HG03565 (cell line): ENCODE data around the gene RARRES2.

Experiments
- ATAC-seq: cut with Tn5 transposase; IDR thresholded peaks from one replicate; pipeline ENCODE4 v1.9.1; 2021; ENCODE audit warnings: mild to moderate bottlenecking, moderate library complexity; ENCODE audit not compliant: unreplicated experiment

The RARRES2 gene

DNA sequence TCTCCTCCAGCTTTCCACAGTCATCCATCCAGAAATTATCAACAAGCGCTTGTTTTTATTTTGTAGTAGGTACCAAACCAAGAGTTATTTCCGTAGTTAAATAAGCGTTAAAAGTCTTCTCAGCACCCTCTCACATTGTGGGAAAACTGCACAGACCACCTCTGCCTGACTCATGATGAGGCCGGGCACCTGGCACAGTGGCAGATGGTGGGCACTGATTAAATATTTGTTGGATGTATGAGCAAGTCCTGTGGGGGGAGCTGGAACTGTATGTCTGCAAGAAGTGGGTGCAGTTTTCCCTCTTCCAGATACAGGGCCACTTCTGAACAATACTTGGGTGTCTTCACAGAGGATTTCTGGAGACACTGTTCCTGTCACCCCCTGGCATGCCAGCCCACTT, 21.9 kb upstream of the RARRES2 start:
- no peak for ATAC-seq

DNA sequence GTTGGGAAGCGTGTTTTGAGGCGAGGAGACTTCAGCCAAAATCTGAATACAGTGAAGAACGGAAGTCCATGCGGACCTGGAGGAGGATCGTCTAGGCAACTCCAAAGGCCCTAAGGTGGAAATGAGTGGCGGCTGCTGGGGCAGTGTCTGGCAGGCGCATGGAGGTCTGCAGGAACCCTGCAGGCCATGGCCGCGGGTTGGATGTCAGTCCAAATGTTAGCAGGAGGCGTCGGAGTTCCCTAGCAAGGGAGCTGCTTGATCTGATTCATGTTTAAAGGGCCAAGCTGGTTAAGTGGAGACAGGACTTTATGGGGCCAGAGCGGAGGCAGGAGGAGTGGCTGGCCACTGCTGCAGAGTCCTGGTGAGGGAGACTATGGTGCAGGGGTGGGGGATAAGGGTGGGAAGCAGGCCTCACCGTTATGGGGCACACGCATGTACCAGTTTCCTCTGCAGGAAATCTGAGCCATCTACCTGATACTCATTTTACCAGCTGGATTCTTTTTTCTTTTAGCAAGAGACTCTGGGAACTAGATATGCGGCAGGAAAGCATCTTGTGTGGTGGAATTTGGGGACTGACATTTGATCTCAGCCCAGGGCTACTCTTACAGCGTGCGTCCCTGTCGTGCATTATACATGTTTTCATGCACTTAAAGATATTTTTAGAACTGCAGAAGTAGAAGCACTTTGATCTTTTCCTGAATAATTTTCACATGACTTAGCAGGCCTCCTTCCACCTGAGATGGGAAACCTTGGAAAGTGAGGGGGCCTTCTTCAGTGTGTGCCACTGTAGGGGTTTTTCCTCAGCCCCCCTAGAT, 20.6 kb upstream of the RARRES2 start:
- no peak for ATAC-seq

DNA sequence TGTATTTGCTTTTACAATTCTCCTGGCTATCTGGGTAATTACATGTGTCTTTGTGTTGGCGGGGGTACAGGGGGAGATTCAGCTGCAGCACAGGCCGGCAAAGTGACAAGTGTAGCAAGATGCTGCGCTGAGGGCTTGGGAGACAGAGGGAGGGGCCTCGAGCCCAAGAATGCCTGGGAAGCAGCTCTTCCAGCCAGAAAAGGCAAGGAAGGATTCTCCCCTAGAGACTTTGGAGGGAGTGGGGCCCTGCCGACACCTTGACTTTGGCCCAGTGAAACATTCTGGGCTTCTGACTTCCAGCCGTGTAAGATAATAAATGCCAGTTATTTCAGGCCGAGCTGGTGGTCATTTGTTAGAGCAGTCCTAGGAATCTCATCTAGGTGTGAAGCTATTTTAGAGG, 20.0 kb upstream of the RARRES2 start:
- no peak for ATAC-seq

DNA sequence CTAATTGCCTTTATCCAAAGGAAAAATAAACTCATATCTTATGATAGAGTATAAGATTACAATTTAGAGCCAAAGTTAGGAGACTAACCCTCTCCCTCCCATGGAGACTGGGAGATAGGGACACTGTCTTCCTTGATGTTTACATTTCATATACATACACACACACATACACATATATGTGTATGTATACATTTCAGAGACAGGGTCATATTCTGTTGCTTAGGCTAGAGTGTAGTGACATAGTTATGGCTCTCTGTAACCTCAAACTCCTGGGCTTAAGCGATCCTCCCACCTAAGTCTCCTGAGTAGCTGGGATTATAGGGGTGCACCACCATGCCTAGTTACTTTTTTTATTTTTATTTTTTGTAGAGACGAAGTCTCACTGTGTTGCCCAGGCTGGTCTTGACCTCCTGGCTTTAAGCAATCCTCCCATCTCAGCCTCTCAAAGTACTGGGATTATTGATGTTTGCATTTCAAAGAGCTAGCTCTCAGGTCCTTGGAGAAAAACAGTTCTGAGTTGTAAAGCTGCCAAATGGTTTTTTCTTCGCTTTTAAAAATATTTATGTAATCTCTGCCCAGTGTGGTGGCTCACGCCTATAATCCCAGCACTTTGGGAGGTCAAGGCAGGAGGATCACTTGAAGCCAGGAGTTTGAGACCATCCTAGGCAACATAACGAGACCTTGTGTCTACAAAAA, 19.1 kb upstream of the RARRES2 start:
- no peak for ATAC-seq

DNA sequence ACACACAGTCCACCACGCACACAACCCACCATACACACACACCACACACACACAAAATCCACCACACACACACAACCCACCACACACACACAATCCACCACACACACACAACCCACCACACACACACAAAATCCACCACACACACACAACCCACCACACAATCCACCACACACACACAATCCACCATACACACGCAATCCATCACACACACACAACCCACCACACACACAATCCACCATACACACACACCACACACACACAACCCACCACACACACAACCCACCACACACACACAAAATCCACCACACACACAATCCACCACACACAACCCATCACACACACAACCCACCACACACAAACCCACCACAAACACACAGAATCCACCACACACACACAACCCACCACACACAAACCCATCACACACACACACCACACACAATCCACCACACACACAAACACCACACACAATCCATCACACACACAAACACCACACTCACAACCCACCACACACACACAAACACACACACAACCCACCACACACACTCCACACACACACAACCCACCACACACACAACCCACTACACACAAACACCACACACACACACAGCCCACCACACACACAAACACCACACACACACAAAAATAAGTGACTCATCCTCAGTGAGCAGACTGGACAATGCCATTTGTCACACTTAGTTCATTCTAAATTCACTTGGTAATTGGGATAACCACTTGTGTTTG, 18.4 kb upstream of the RARRES2 start:
- ATAC-seq, result no peak

DNA sequence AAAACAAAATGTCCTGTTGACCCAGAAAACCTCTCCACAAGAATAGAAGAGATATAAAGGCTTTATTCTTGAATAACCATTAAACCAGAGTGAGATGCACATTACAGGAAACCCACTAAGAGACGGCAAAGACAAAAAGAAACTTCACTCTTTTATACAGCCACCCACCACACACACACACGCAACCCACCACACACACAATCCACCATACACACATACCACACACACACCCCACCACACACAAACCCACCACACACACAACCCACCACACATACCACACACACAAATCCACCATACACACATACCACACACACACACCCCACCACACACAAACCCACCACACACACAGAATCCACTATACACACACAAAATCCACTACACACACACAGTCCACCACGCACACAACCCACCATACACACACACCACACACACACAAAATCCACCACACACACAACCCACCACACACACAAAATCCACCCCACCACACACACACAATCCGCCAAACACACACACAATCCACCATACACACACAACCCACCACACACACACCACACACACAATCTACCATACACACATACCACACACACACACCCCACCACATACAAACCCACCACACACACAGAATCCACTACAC, 17.7 kb upstream of the RARRES2 start:
- ATAC-seq, result no peak

DNA sequence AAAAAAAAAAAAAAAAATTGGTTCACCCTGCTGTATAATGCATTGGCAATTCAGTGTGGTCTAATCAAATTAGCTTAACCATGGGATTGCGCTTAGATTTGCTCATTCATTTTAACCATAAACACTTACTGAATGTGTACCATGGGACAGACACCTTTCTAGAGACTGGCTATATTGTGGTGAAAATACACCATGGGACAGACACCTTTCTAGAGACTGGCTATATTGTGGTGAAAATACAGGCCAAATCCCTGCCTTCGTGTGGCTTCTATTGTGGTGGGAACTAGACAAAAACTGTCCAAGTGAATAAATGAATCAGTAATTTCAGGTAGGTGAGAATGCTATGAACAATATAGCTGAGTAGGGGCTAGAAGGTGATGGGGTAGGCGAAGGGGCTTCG, 17.0 kb upstream of the RARRES2 start:
- no peak for ATAC-seq

DNA sequence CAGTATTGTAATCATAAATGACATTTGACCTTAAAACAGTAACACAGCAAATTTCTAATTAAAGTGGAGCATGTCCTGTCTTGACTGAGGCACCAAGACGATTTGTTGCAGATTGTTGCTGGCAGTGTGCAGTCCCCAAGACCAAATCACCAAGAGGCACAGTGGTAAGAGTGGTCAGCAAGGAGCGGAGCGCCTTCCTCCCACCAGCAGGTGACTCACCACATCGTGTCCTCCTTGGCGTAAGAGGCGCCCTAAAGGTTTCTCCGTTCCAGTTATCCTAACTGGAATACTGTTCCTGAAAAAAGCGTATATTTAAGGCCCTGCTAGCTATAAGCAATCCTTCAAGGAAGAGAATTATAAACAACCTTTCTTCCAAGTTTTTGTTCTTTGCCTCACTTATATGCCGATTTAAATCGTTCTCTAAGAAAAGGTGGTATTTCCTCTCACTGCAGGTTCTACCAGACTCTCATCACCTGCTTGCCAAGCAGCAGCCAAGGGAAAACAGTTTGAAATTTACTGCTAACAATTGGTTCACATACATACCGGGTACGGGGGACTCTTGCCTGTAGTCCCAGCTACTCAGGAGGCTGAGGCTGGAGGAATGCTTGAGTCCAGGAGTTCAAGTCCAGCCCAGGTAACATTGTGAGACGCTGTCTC, 16.5 kb upstream of the RARRES2 start:
- ATAC-seq, result no peak

DNA sequence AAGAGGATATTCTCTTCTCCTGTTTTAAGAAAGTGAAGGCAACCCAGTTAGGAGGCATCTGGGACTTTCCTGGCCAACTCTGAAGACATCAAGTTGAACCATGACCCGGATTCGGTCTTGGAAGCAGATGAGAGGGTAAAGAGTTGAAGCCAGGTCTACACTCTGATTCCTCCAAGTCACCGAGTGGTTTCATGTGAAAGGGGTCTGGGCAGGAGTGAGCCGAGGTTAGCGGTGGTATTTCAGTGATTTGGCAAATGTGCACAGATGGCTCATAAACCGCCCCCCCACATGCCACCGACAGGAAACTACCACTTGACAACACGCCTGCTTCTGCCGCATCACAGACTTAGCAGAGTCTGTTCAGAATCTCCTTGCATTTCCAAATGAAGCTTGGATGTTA, 15.8 kb upstream of the RARRES2 start:
- no peak for ATAC-seq

DNA sequence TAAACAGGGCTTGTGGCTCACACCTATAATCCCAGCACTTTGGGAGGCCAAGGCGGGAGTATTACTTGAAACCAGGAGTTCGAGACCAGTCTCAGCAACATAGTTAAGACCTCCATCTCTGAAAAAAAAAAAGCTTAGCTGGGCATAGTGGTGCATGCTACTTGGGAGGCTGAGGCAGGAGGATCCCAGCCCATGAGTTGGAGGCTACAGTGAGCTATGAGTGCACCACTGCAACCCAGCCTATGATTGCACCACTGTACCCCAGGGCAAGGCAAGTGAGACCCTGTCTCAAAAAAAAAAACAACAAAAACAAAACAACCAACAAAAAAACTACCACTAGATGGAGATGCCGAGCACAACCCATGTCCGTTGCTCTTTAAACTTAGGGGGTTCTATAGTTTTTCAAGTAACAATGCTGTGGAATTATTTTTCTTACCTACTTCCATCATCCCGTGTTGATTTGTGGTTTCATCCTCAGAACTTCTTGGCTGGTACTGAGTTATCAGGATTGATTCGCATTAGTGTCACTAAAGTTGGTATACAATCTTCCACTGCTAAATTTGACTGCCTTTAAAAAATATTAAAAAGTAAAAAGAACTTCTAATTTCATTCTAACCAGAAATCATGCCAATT, 15.0 kb upstream of the RARRES2 start:
- no peak for ATAC-seq

DNA sequence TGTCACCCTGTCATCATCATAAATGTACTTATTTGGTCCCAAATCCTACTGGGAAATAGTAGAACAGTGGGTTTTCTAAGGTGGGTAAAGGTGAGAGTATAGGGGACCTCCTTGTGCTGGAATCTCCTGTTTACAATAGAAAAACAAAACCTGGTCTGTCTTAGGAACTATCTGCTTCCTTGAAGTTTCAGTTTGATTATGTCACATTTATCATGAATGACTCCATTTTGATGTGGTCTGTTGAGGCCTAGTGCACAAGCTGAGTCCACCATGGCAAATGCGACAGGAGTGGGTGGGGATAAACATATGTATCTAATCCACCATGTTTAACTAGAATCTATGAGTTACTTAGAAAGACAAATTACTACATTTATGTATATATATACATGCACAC, 14.2 kb upstream of the RARRES2 start:
- no peak for ATAC-seq

DNA sequence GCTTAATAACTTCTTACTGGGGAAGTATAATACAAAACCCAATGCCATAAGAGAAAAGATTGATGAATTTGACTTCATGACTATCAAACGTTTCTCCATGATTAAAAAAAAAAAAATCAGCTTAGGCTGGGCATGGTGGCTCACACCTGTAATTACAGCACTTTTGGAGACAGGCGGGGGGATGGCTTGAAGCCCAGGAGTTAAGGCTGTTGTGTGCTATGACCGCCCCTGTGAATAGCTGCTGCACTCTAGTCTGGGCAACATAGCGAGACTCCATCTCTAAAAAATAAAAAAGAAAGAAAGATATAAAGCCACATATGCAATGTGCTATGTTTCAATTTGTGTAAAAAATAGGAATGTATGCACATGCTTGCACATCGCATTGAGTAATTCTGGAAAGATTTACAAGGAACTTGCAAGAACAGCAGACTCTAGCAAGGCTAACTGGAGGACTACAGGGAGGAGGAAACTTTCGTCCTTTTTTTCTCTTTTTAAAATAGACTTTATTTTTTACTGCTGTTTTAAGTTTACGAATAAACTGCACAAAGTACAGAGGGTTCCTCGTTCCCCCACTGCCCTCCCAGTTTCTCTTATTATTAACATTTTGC, 10.3 kb upstream of the RARRES2 start:
- ATAC-seq, result no peak

DNA sequence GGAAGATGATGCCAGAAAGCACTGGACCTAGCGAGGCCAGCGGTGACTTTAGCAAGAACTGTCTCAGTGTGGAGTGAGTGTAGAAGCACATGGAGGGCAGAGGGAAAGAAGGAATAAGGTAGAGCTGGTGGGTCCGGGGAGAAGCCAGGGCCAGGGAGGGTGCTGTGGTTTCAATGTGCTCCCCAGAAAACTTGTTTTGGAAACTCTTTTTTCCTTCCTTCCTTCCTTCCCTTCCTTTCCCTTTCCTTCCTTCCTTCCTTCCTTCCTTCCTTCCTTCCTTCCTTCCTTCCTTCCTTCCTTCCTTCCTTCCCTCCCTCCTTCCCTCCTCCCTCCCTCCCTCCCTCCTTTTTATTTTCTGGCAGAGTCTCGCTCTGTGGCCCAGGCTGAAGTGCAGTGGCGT, 5.5 kb upstream of the RARRES2 start:
- ATAC-seq, result no peak

DNA sequence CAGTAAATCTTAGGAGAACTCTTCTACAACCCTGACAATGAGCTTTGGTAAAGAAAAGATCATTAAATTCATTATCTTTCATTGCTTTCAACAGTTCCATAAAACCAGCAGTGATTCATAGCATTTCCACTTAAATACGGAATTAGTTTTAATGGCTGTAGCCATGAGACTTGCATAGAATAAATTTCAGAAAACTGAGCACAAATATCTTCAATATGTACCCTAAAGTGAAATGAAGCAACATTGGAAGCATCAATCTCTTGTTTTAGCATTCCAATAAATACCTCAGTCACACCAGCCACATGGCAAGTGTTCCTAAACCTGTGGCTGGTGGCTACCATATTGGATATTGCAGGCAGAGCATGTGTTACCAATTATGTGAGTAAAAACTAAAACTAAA, 3.6 kb upstream of the RARRES2 start:
- ATAC-seq, result no peak

DNA sequence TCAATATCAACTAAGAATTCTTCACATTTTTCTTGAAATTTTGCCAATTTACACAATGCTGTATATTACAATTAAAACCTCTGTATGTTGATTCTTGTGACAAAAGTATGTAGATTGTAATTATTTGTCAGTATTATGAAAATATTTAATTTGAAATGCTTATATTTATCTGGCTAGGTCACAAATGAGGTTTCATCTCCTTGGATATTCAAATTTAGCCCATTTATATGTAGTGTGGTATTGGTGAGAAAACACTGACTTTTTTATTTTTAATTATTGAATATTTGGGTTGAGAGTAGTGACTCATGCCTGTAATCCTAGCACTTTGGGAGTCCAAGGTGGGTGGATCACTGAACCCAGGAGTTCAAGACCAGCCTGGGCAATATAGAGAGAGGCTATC, 2.9 kb upstream of the RARRES2 start:
- no peak for ATAC-seq

DNA sequence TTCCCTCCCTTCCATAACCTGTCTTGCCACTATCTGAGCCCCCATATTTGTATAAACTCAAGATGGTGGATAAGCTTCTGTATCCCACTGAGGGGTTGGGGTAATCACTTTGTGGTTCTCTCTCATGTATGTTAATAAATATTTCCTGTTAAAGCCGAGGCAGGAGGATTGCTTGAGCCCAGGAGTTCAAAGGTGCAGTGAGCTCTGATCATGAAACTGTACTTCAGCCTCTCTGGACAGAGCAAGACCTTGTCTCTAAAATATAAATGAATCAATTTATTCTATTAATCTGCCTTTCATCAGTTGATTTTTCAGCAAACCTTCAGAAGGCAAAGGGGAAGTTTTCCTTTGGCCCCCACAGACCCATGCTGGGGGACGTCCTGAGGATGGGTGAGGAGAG, 1.8 kb upstream of the RARRES2 start:
- no peak for ATAC-seq

DNA sequence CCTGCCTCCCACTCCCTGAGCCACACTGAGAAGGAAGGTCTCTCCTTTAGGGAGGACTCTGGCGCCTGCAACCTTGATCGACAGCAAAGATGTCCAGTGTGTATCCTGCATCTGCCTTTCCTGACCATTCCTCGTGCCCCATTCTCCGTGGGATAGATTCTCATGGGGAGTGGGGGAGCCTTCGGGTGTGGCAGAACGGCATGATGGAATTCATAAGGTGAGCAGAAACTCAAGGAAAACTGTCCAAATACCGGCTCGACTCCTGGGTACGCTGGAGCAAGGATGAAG, 636 bp upstream of the RARRES2 start:
- ATAC-seq, result no peak

DNA sequence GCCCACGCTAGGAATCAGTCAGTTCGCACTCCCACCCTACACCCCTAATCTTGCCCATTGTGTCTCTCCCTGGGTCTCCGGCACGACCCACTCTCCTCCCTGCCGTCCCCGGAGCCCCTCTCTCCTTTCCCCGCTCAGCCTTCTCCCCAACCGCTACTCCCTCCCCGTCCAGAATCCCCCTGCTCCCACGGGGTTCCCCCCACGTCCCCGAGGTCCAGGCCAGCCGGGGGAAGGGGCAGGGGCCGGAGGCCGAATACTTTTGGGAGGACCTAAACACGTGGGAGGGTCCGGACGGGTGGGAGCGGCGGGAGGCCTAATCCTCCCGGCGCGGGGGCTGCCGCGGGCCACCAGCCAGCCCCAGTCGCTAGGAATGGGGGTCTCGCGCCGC, 560 bp downstream of the RARRES2 start:
- ATAC-seq, result no peak

DNA sequence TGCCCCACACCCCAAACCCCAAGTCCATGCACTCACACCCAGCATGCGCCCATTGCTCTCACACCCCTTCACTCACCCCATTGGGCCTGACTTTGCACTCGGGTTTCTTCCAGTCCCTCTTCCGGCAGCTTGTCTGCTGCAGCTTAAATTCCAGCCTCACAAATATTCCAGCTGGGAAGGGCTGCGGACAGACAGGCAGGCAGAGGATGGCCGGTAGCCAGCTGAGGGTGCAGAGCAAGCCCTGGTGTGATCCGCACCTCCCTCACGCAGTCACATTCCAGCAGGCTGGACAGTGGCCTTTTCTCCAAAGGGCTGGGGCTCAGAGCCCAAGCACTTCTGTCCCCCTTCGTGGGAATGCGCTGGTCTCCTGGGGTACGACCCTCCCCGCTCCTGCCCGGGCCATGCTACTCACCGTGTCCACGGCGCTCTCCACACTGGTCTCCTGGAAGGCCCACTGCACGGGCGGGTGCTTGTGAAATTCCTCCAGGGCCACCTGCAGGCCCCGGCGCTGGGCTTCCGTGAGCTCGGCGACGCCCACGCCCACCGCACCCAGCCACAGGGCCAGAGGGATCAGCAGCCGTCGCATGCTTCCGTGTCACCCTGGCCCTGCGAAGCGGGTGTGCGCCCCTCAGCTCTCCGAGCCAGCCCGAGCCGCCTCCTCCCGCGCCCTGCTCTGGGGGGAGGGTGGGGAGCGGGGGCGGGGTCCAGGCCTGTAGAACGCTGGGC, 1.2 kb downstream of the RARRES2 start:
- no peak for ATAC-seq

DNA sequence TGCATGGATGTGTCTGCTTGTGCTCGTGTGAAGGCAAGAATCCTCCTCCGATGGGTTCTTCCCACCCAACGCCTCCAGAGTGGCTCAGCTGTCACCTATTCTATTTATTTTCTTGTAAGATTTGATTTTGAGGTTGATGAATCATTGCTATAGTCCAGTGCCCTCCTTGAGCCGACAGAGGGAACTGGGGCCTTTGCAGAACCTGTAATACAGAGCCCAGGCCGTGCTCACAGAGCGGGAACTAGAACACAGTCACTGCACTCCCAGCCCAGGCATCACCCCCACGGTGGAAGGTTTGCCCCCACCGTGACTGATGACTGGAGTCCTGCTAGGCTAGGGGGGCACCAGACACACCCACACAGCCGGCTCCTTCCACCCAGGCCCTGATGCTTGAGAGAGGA, 2.0 kb downstream of the RARRES2 start:
- ATAC-seq, result no peak
